Activated CD8-positive, alpha-beta T cell treated with anti-CD3 and anti-CD28 coated beads, Interleukin-2, amount 10 ng/mL, durations not matched to agents 7 days and 5 days (primary cell): Measurements from ENCODE around the gene CXXC5. TPM values are rescaled to one million over a fixed set of nuclear protein-coding genes. Genes with fewer than 3 reads are reported as not detected.

Experiments
- ATAC-seq: fragments of 150-1000 bp; cut with Tn5 transposase; one replicate; pipeline ENCODE4 v1.10.0; 2021; ENCODE audit warnings: moderate library complexity
- CTCF ChIA-PET: fragments of 350-600 bp; sonication (Branson Sonifier 250); formaldehyde crosslinking; loops from one replicate; lab custom pipeline; 2021; ENCODE audit warnings: antibody characterized with exemption; lab: Charles Lee
- POLR2A ChIA-PET: fragments of 350-600 bp; sonication (Branson Sonifier 250); formaldehyde crosslinking; loops from one replicate; lab custom pipeline; 2021; ENCODE audit warnings: antibody characterized with exemption; lab: Charles Lee
- DNase-seq: peaks from one replicate; pipeline ENCODE4 v3.0.0-alpha.2; 2020
- H3K27ac Mint-ChIP-seq: one replicate; pipeline ENCODE4 v1.8.0; 2021; ENCODE audit warnings: mild to moderate bottlenecking, mixed read lengths
- H3K27me3 Mint-ChIP-seq: one replicate; pipeline ENCODE4 v1.8.0; 2021; ENCODE audit warnings: low read depth, mixed read lengths
- H3K36me3 Mint-ChIP-seq: one replicate; pipeline ENCODE4 v1.8.0; 2021; ENCODE audit warnings: low read depth, mixed read lengths
- H3K4me1 Mint-ChIP-seq: one replicate; pipeline ENCODE4 v1.8.0; 2021; ENCODE audit warnings: low read depth, mixed read lengths
- H3K4me3 Mint-ChIP-seq: one replicate; pipeline ENCODE4 v1.8.0; 2021; ENCODE audit warnings: mild to moderate bottlenecking, mixed read lengths
- H3K9me3 Mint-ChIP-seq: one replicate; pipeline ENCODE4 v1.8.0; 2022; ENCODE audit warnings: mixed read lengths; ENCODE audit not compliant: insufficient read depth
- total RNA-seq, 2 experiments: library from RNA; stranded (reverse); gene quantifications; one replicate each; pipeline ENCODE4 v1.2.3, GENCODE V29; 2021

CXXC5 gene
- total RNA-seq, 2 experiments from 2014 or later: 1.2 to 2.0 TPM

DNA sequence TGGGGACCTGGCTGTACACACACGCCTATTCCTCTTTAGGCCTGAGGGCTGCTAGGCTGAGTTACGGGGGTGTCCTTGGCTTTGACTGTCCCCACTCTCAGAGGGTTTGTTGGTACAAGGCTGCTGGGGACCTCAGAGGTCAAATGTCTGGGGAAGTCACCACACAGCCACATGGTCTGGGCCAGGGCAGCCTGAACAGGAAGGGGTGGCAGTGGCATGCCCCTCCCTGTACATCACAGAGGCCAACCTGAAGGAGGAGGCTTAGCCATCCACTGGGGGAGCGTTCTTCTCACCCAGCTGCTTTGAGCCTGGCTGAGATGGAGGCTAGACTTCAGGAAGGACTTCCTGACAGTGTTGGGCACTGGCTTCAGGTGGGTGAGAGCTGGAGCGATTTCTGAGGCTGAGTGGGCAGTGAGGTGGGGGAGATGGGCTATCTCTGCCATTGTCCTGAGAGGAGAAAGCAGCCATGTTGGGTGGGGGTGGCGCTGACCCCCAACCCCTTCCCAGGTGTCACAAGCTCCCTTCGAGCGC lies 36.3 kb downstream of the CXXC5 start:
- ATAC-seq (peak; percentile 29), DNase-seq (no peak)
- Mint-ChIP-seq H3K27ac (peak overlapping the region; percentile 55), H3K27me3 (no peaks in the 10 kb centered on the region), H3K36me3 (no peaks in the 10 kb centered on the region), H3K4me3 (no peak overlapping the region), H3K4me1 (peaks cover 21% of the 10 kb centered on the region), H3K9me3 (no peaks in the 10 kb centered on the region)
- ChIA-PET CTCF (interaction anchor here (1.2 to 2.1 kb wide), 3 partner anchors 9 to 103 kb away, joined by 3 to 10 read pairs (median 3); no protein-coding TSS in a partner anchor), POLR2A (interaction anchor here (0.7 to 1.1 kb wide), 2 partner anchors 15 to 280 kb away, joined by 3 read pairs; partner anchors contain the start of gene SPATA24)

DNA sequence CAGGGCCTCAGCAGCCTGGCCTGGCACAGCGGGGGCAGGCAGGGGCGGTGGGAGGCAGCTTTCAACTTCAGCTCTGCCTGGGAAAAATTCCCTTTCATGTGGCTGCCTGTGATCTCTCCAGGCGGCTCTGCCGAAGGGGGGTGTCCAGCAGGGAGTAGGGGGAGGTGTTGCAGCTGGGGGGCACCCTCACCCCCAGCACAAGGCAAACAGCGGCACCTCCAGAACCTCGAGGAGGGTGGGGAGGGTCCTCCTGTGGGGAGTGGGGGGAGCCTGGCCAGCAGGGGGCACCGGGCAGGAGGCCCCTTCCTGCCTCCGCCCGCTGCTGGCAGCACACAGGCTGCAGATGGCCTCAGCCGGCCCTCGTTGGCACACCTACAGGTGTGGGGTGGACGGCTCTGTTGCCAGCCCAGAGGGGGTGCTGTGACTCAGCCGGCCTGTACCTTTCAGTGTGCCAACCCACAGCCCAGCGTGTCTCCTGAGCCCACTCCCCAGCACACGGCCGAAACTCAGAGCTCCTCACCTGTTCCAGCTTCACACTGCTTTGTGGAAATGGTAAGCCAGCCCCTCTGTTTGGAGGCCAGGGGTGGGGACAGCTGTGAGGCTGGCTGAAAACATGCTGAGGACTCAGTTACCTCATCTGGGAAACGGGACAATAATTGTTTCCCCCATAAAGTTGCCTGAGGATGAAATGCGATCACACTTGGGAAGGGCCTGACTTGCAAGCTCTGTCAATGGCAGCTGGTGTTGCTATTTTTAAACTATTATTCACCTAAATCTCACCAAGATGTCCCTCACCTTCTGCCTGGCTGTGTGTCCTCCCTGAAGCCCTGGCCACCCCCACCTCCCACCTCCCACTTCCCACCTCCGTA lies 37.0 kb downstream of the CXXC5 start:
- Mint-ChIP-seq H3K27ac (no peak overlapping the region), H3K27me3 (no peaks in the 10 kb centered on the region), H3K4me3 (no peak overlapping the region), H3K9me3 (no peaks in the 10 kb centered on the region), H3K36me3 (no peaks in the 10 kb centered on the region), H3K4me1 (peaks cover 21% of the 10 kb centered on the region)
- CTCF ChIA-PET: interaction anchor here (0.6 to 2.1 kb wide), 6 partner anchors 10 to 102 kb away, joined by 3 to 10 read pairs (median 3); no protein-coding TSS in a partner anchor
- ATAC-seq: no peak
- no peak for DNase-seq
- POLR2A ChIA-PET: no interaction called here

DNA sequence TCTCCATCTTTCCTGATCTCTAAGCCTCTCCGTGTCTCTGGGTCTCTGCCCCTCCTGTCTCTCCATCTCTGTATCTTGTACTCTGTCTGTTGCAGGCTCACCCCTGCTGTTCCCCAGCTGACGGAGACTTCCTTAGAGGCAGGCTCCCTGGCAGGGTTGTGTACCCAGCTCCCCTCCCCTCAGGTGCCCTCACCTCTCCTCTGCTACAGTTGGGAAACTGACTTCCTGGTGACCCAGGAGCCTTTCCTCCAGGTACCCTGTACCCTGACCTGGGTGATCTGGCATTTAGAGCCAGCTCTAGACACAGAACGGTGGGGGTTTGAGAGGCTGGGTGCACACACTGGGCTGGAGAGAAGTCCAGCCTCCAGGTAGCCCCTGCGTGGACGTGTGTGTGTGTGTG lies 37.7 kb downstream of the CXXC5 start:
- ChIA-PET POLR2A (no interaction called here), CTCF (interaction anchor here (1.2 to 1.3 kb wide), 2 partner anchors 50 to 52 kb away, joined by 3 to 6 read pairs; no protein-coding TSS in a partner anchor)
- Mint-ChIP-seq H3K4me1 (peaks cover 21% of the 10 kb centered on the region), H3K27ac (no peak overlapping the region), H3K9me3 (no peaks in the 10 kb centered on the region), H3K4me3 (no peak overlapping the region), H3K27me3 (no peaks in the 10 kb centered on the region), H3K36me3 (no peaks in the 10 kb centered on the region)
- DNase-seq: no peak
- ATAC-seq: no peak

DNA sequence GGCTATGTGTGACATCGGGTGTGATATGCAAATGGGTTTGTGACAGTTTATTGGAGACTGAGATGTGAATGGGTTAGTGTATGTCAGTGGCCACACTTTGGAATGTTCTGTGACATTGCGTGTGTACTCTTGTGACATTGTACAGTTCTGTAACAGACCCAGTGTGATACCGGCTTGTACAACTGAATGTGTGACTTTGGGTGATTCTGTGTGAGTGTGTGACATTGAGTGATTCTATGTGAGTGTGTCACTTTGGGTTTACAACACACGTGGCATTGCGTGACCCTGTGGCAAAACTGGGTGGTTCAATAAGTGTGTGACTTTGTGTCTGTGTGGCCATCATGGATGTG lies 38.2 kb downstream of the CXXC5 start:
- no peaks in the 10 kb centered on the region for H3K27me3 Mint-ChIP-seq
- H3K9me3 Mint-ChIP-seq: no peaks in the 10 kb centered on the region
- ChIA-PET CTCF (interaction anchor here (1.3 kb wide), 1 partner anchor 53 kb away, joined by 3 read pairs; no protein-coding TSS in a partner anchor), POLR2A (no interaction called here)
- H3K36me3 Mint-ChIP-seq: no peaks in the 10 kb centered on the region
- no peak overlapping the region for H3K4me3 Mint-ChIP-seq
- DNase-seq: no peak
- no peak for ATAC-seq
- H3K27ac Mint-ChIP-seq: no peak overlapping the region
- peaks cover 21% of the 10 kb centered on the region for H3K4me1 Mint-ChIP-seq

DNA sequence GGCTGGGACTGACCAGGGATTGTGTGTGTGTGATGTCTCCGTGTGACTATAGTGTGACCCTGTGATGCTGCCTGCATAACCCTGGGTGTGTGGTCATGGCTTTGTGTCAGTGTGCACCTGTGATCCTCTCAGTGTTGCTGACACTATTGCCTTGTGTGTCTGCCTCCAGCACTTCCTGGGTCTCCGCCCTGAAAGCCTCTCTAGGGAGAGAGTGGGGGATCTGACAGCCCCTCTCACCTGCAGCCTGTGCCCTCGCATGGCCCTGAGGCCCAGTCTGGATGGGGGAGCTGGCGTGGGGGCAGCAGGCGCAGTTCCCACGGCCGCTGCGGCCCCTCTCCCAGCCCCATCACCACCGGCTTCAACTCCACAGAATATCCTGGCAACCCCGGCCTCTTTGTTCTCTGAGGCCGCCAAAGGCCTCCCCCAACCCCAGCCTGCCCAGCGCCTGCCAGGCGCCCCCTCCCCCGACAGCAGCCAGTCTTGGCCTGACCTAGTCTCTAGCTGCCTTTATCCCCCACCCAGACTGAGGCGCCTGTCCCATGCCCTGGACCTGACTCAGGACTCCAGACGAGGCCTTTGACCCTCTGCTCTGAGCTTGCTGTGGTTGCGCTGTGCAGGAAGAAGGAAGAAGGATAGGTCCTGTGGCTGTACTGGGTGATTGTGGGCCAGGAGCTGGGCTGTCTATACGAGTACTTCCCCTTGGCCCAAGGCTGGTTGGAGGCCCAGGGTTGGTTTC lies 38.7 kb downstream of the CXXC5 start:
- Mint-ChIP-seq H3K4me1 (peaks cover 21% of the 10 kb centered on the region), H3K9me3 (no peaks in the 10 kb centered on the region), H3K4me3 (no peak overlapping the region), H3K27me3 (no peaks in the 10 kb centered on the region), H3K27ac (no peak overlapping the region), H3K36me3 (no peaks in the 10 kb centered on the region)
- ATAC-seq: no peak
- CTCF ChIA-PET: interaction anchor here (7.5 kb wide), 1 partner anchor 53 kb away, joined by 185 read pairs; no protein-coding TSS in a partner anchor
- no peak for DNase-seq
- POLR2A ChIA-PET: no interaction called here

DNA sequence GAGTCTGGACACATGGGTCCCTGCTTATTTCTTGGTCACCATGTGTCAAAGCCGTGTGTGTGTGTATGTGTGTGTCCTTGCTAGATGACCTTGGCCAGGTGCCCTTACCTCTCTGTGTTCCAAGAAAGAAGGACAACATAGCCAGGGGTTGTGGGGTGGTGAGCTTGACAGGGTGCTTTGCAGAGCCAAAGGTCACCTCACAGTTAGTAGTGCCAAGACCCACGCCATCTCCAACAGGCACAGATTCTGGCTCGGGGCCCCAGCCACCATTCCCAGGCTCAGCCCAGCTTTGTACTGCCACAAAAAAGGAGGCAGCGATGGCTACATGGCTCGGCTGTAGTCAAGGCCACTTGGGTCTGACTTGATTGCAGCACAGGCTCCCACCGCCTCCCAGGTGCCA lies 39.5 kb downstream of the CXXC5 start:
- ChIA-PET POLR2A (no interaction called here), CTCF (interaction anchor here (7.5 kb wide), 1 partner anchor 54 kb away, joined by 185 read pairs; no protein-coding TSS in a partner anchor)
- DNase-seq (no peak), ATAC-seq (no peak)
- Mint-ChIP-seq H3K27ac (no peak overlapping the region), H3K4me3 (no peak overlapping the region), H3K27me3 (no peaks in the 10 kb centered on the region), H3K9me3 (no peaks in the 10 kb centered on the region), H3K4me1 (peaks cover 21% of the 10 kb centered on the region), H3K36me3 (no peaks in the 10 kb centered on the region)

DNA sequence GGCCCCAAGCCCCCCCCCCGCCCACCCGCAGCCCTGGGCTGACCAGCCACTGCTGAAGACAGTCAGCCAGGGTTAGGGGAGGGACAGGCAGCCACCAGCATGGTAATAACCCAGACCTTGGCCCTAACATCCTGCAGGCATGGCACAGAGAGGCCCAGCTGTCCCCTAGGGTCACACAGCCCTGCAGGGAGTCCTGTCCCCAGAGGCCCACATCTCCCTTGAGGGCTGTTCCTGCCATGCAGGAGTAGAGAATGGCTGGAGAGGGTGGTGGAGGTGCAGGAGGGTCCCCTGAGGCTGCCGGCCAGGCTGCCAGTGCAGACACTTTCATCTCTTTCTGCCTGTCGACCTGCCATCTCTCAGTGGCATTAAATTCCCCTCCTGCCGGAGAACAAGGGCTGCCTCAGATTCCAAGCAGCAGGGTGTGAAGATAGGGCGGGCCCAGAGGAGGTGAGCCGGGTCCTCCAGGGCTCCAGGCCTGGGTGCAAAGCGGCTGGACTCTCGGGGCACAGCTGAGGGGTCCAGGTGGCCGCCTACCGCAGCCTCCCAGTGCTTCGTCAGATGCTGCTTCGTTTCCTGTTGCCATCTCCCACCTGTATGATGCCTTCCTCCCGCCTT lies 40.0 kb downstream of the CXXC5 start:
- H3K27me3 Mint-ChIP-seq: no peaks in the 10 kb centered on the region
- no peak for DNase-seq
- H3K36me3 Mint-ChIP-seq: no peaks in the 10 kb centered on the region
- H3K9me3 Mint-ChIP-seq: no peaks in the 10 kb centered on the region
- ChIA-PET POLR2A (interaction anchor here (0.9 kb wide), 1 partner anchor 18 kb away, joined by 4 read pairs; no protein-coding TSS in a partner anchor), CTCF (interaction anchor here (2.5 to 7.5 kb wide), 2 partner anchors 54 to 61 kb away, joined by 11 to 185 read pairs; no protein-coding TSS in a partner anchor)
- ATAC-seq: no peak
- H3K27ac Mint-ChIP-seq: no peak overlapping the region
- no peak overlapping the region for H3K4me3 Mint-ChIP-seq
- peaks cover 16% of the 10 kb centered on the region for H3K4me1 Mint-ChIP-seq

DNA sequence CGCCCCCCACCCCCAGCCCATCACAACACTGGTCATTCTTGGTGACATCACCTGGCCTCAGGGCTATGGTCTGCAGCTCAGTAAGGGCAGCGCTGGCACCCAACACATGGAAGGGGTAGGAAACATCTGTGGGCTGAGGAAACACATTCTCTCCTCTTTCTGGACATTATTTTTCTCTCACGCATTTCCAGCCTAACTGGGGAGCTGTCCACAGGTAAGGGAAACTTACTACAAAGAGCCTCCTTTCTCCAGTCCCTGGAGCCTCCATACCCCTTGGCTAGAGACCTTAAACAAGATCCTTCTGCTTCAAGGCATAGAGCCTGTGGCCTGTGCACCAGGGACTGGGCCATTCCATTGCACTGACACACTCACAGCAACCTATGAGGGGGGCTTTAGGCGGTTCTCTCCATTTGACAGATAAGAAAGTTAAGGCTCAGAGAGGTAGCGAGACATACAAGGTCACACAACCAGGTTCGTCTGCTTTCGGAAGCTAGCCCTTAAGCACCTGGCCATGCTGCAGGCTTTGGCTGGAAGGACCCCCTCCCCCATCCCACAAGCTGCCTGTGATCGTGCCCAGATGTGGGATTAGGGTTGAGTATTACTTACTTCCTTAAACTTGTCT lies 40.7 kb downstream of the CXXC5 start:
- Mint-ChIP-seq H3K9me3 (no peaks in the 10 kb centered on the region), H3K27ac (no peak overlapping the region), H3K27me3 (no peaks in the 10 kb centered on the region), H3K4me1 (peaks cover 13% of the 10 kb centered on the region), H3K4me3 (no peak overlapping the region), H3K36me3 (no peaks in the 10 kb centered on the region)
- ATAC-seq (no peak), DNase-seq (no peak)
- CTCF ChIA-PET: interaction anchor here (0.9 to 7.5 kb wide), 4 partner anchors 32 to 62 kb away, joined by 3 to 185 read pairs (median 8); partner anchors contain the start of gene CXXC5
- POLR2A ChIA-PET: interaction anchor here (0.9 kb wide), 1 partner anchor 19 kb away, joined by 4 read pairs; no protein-coding TSS in a partner anchor

DNA sequence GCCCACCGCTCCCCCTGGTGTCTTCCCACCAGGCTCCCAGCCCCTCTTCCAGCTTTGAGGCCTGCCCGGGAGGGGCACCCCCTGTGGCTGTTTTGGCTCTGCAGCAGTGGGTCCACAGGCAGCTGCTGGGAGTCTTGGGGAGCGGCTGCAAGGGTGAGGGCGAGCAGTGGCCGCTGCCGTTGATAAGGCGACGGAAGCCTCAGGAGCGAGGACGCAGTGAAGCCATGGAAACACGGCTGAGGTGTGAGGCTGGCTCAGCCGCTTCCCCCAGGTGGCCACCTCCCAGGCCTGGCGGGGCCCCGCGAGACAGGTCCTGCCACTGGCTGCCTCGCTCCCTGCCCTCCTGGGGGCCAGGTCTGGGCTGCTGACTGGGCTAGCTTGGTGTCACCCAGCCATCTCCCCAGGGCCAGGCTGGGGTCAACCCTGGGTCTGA lies 41.5 kb downstream of the CXXC5 start:
- DNase-seq: no peak
- Mint-ChIP-seq H3K4me1 (peaks cover 6% of the 10 kb centered on the region), H3K9me3 (no peaks in the 10 kb centered on the region), H3K36me3 (no peaks in the 10 kb centered on the region), H3K27ac (no peak overlapping the region), H3K27me3 (no peaks in the 10 kb centered on the region), H3K4me3 (no peak overlapping the region)
- ChIA-PET CTCF (interaction anchor here (0.6 to 7.5 kb wide), 14 partner anchors 11 to 267 kb away, joined by 3 to 185 read pairs (median 6); partner anchors contain the start of gene CXXC5), POLR2A (interaction anchor here (1.4 kb wide), 1 partner anchor 54 kb away, joined by 7 read pairs; no protein-coding TSS in a partner anchor)
- no peak for ATAC-seq

DNA sequence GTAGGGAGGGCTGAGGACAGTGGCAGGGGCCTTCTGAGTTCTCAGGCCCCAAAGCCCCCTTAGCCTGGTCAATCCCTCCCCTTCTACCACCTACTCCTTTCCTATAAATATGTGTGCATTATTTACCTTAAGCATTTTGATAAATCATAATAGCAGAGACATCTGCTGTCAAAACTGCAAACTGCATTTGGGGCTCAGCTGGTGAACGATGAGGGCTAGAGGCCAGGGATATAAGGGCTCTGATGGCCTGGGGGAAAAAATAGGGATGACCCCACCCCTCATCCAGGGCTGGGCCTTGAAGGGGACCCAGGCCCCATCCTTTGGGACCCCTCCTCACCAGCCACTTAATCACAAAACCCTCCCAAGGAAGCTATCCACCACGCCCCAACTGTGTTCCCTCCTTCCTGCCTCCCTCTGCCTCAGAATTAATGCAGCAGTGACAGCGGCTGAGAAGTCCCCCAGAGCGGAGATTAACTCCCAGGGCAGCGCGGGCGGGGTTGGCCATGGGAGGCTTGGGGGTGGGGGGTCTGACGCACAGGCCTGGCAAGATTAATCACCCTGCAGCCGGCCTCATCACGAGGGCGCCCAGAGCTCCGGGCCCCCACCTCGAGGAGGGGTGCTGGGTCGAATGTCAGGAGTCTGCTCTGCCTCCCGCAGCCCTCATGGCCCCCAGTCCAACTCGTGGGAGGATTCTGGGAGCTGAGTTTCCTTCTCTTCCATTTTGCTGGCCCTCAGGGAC lies 42.1 kb downstream of the CXXC5 start:
- ATAC-seq: no peak

More for the DNA sequence above, 42.1 kb downstream of the CXXC5 start:
- Mint-ChIP-seq H3K9me3 (no peaks in the 10 kb centered on the region), H3K4me3 (no peak overlapping the region), H3K27ac (no peak overlapping the region), H3K36me3 (no peaks in the 10 kb centered on the region), H3K4me1 (peaks cover 6% of the 10 kb centered on the region), H3K27me3 (no peaks in the 10 kb centered on the region)
- peak; percentile 48 for DNase-seq
- ChIA-PET POLR2A (interaction anchor here (1.4 kb wide), 1 partner anchor 54 kb away, joined by 7 read pairs; no protein-coding TSS in a partner anchor), CTCF (interaction anchor here (0.6 to 7.5 kb wide), 19 partner anchors 11 to 268 kb away, joined by 3 to 185 read pairs (median 5); partner anchors contain the start of gene CXXC5)
